ENCODE results near the gene RAB3D. TPM values are rescaled to one million over a fixed set of nuclear protein-coding genes. Genes with fewer than 3 reads are reported as not detected.
"Not testable (repeated sequence)": the region's sequence is repeated elsewhere in the genome, so short reads cannot be mapped to it uniquely, and the experiment has no call there.

Gene RAB3D
- total and polyA plus RNA-seq, 3 experiments from 2014 or later: 3.2 to 4.5 (median 3.7) TPM

GRCh38 chr19:11379857-11380350 lies 40.4 kb upstream of the RAB3D start:
- Mint-ChIP-seq H3K4me1 (peaks cover 34 to 59% (median 46%) of the 10 kb centered on the region in 3 donors), H3K36me3 (peaks cover 4 to 11% (median 8%) of the 10 kb centered on the region in 3 donors), H3K4me3 (peak overlapping the region; percentile 84 to 98 (median 92)), H3K9me3 (peaks cover 0 to 3% (median 0%) of the 10 kb centered on the region in 5 donors), H3K27me3 (peaks cover 13 to 15% of the 10 kb centered on the region in 2 donors), H3K27ac (peak overlapping the region in 7 of 8 donors; percentile 95 to 100 (median 98))
- no peak for DNase-seq
- Histone ChIP-seq H3K9me3 (ENCODE audit: low read length) (no peaks in the 10 kb centered on the region), H3K27ac (ENCODE audit: low read depth, low read length) (peak overlapping the region; percentile 89), H3K27me3 (ENCODE audit: insufficient read depth, low read length, poor library complexity, severe bottlenecking) (peaks cover 5% of the 10 kb centered on the region), H3K36me3 (ENCODE audit: insufficient read depth, low read length) (no peaks in the 10 kb centered on the region), H3K4me3 (ENCODE audit: low read length) (peak overlapping the region; percentile 67), H3K4me1 (ENCODE audit: insufficient read depth, low read length) (peaks cover 57% of the 10 kb centered on the region)
- POLR2A ChIA-PET: interaction anchor here (0.5 to 2.1 kb wide), 2 partner anchors 55 to 85 kb away, joined by 7 to 13 read pairs; partner anchors contain the start of genes ODAD3 and PRKCSH
- CTCF ChIA-PET: interaction anchor here (0.6 to 2.7 kb wide), 7 partner anchors 10 to 289 kb away, joined by 3 to 35 read pairs (median 10); partner anchors contain the start of genes CCDC159, ELAVL3, ODAD3 and PRKCSH

GRCh38 chr19:11379269-11379845 lies 39.9 kb upstream of the RAB3D start:
- not testable (repeated sequence) for H3K4me3 ChIP-seq (ENCODE audit: low read length); H3K9me3 Mint-ChIP-seq; H3K36me3 ChIP-seq (ENCODE audit: insufficient read depth, low read length); H3K9me3 ChIP-seq (ENCODE audit: low read length); DNase-seq; H3K27ac ChIP-seq (ENCODE audit: low read depth, low read length); H3K27me3 ChIP-seq (ENCODE audit: insufficient read depth, low read length, poor library complexity, severe bottlenecking)
- H3K27ac Mint-ChIP-seq: peak overlapping the region in 3 of 8 donors; percentile 23 to 100 (median 36)
- peaks cover 4 to 11% (median 8%) of the 10 kb centered on the region in 3 donors for H3K36me3 Mint-ChIP-seq
- CTCF ChIA-PET: interaction anchor here (0.6 to 2.7 kb wide), 5 partner anchors 10 to 289 kb away, joined by 3 to 35 read pairs (median 10); partner anchors contain the start of genes CCDC159, ELAVL3 and TMEM205
- H3K4me3 Mint-ChIP-seq: peak overlapping the region in 1 of 7 donors; percentile 18
- H3K27me3 Mint-ChIP-seq: peaks cover 11% of the 10 kb centered on the region in 2 donors
- POLR2A ChIA-PET: interaction anchor here (0.5 kb wide), 1 partner anchor 85 kb away, joined by 7 read pairs; no protein-coding TSS in a partner anchor
- peaks cover 57% of the 10 kb centered on the region for H3K4me1 ChIP-seq (ENCODE audit: insufficient read depth, low read length)
- peaks cover 34 to 54% (median 43%) of the 10 kb centered on the region in 3 donors for H3K4me1 Mint-ChIP-seq

GRCh38 chr19:11378319-11379189 lies 39.1 kb upstream of the RAB3D start:
- Mint-ChIP-seq H3K4me3 (peak overlapping the region in 3 of 7 donors; percentile 25 to 52 (median 45)), H3K27ac (peak overlapping the region in 3 of 8 donors; percentile 34 to 89 (median 80)), H3K27me3 (peaks cover 10 to 11% of the 10 kb centered on the region in 2 donors), H3K9me3 (peaks cover 0 to 3% (median 0%) of the 10 kb centered on the region in 5 donors), H3K36me3 (peaks cover 4 to 11% (median 8%) of the 10 kb centered on the region in 3 donors), H3K4me1 (peaks cover 34 to 53% (median 42%) of the 10 kb centered on the region in 3 donors)
- no peaks in the 10 kb centered on the region for H3K9me3 ChIP-seq (ENCODE audit: low read length)
- POLR2A ChIA-PET: interaction anchor here (0.6 to 1.3 kb wide), 2 partner anchors 10 to 387 kb away, joined by 3 to 5 read pairs; no protein-coding TSS in a partner anchor
- H3K4me1 ChIP-seq (ENCODE audit: insufficient read depth, low read length): peaks cover 61% of the 10 kb centered on the region
- H3K27ac ChIP-seq (ENCODE audit: low read depth, low read length): no peak overlapping the region
- H3K36me3 ChIP-seq (ENCODE audit: insufficient read depth, low read length): no peaks in the 10 kb centered on the region
- H3K27me3 ChIP-seq (ENCODE audit: insufficient read depth, low read length, poor library complexity, severe bottlenecking): peaks cover 5% of the 10 kb centered on the region
- no peak overlapping the region for H3K4me3 ChIP-seq (ENCODE audit: low read length)
- no peak for DNase-seq
- CTCF ChIA-PET: interaction anchor here (0.9 to 1.4 kb wide), 2 partner anchors 30 to 57 kb away, joined by 3 read pairs; partner anchors contain the start of gene PRKCSH

GRCh38 chr19:11377756-11378155 lies 38.3 kb upstream of the RAB3D start:
- no peaks in the 10 kb centered on the region for H3K9me3 ChIP-seq (ENCODE audit: low read length)
- H3K27me3 Mint-ChIP-seq: peaks cover 7 to 8% of the 10 kb centered on the region in 2 donors
- no peak for DNase-seq
- CTCF ChIA-PET: interaction anchor here (0.9 to 1.4 kb wide), 4 partner anchors 9 to 105 kb away, joined by 3 to 13 read pairs (median 3); partner anchors contain the start of gene PRKCSH
- no peak overlapping the region for H3K27ac ChIP-seq (ENCODE audit: low read depth, low read length)
- no peak overlapping the region for H3K4me3 ChIP-seq (ENCODE audit: low read length)
- H3K4me1 Mint-ChIP-seq: peaks cover 31 to 46% (median 39%) of the 10 kb centered on the region in 3 donors
- peak overlapping the region in 1 of 7 donors; percentile 45 for H3K4me3 Mint-ChIP-seq
- H3K9me3 Mint-ChIP-seq: peaks cover 0 to 3% (median 0%) of the 10 kb centered on the region in 5 donors
- peaks cover 3% of the 10 kb centered on the region for H3K27me3 ChIP-seq (ENCODE audit: insufficient read depth, low read length, poor library complexity, severe bottlenecking)
- H3K36me3 ChIP-seq (ENCODE audit: insufficient read depth, low read length): no peaks in the 10 kb centered on the region
- POLR2A ChIA-PET: interaction anchor here (0.6 to 1.3 kb wide), 2 partner anchors 9 to 388 kb away, joined by 3 to 5 read pairs; no protein-coding TSS in a partner anchor
- H3K4me1 ChIP-seq (ENCODE audit: insufficient read depth, low read length): peaks cover 60% of the 10 kb centered on the region
- no peak overlapping the region for H3K27ac Mint-ChIP-seq
- H3K36me3 Mint-ChIP-seq: peaks cover 4 to 11% (median 10%) of the 10 kb centered on the region in 3 donors

- Histone ChIP-seq H3K27ac (ENCODE audit: low read depth, low read length) (no peak overlapping the region), H3K9me3 (ENCODE audit: low read length) (no peaks in the 10 kb centered on the region), H3K4me3 (ENCODE audit: low read length) (no peak overlapping the region), H3K27me3 (ENCODE audit: insufficient read depth, low read length, poor library complexity, severe bottlenecking) (no peaks in the 10 kb centered on the region), H3K36me3 (ENCODE audit: insufficient read depth, low read length) (no peaks in the 10 kb centered on the region), H3K4me1 (ENCODE audit: insufficient read depth, low read length) (peaks cover 56% of the 10 kb centered on the region)
- ChIA-PET CTCF (interaction anchor here (1.0 to 1.4 kb wide), 3 partner anchors 9 to 106 kb away, joined by 3 to 13 read pairs (median 3); no protein-coding TSS in a partner anchor), POLR2A (interaction anchor here (1.3 kb wide), 1 partner anchor 9 kb away, joined by 3 read pairs; no protein-coding TSS in a partner anchor)
- H3K36me3 Mint-ChIP-seq: peaks cover 4 to 11% (median 10%) of the 10 kb centered on the region in 3 donors
- peak overlapping the region in 5 of 8 donors; percentile 36 to 75 (median 49) for H3K27ac Mint-ChIP-seq
- no peak for DNase-seq
- peaks cover 0 to 3% (median 0%) of the 10 kb centered on the region in 5 donors for H3K9me3 Mint-ChIP-seq
- peak overlapping the region; percentile 1 to 72 (median 34) for H3K4me3 Mint-ChIP-seq
- H3K27me3 Mint-ChIP-seq: peaks cover 5 to 6% of the 10 kb centered on the region in 2 donors
- H3K4me1 Mint-ChIP-seq: peaks cover 29 to 43% (median 36%) of the 10 kb centered on the region in 3 donors
These were observed 37.8 kb upstream of the RAB3D start for GRCh38 chr19:11377237-11377636.

GRCh38 chr19:11375143-11375948 lies 35.9 kb upstream of the RAB3D start:
- Histone ChIP-seq H3K4me3 (ENCODE audit: low read length) (peak overlapping the region; percentile 57), H3K4me1 (ENCODE audit: insufficient read depth, low read length) (peaks cover 41% of the 10 kb centered on the region), H3K36me3 (ENCODE audit: insufficient read depth, low read length) (no peaks in the 10 kb centered on the region), H3K27ac (ENCODE audit: low read depth, low read length) (peak overlapping the region; percentile 88), H3K27me3 (ENCODE audit: insufficient read depth, low read length, poor library complexity, severe bottlenecking) (no peaks in the 10 kb centered on the region), H3K9me3 (ENCODE audit: low read length) (no peaks in the 10 kb centered on the region)
- CTCF ChIA-PET: interaction anchor here (0.6 to 3.6 kb wide), 9 partner anchors 8 to 287 kb away, joined by 3 to 22 read pairs (median 5); partner anchors contain the start of genes CCDC159, EPOR, ODAD3 and PRKCSH
- Mint-ChIP-seq H3K4me3 (no peak overlapping the region), H3K36me3 (peaks cover 8 to 18% (median 13%) of the 10 kb centered on the region in 3 donors), H3K27ac (no peak overlapping the region), H3K27me3 (no peaks in the 10 kb centered on the region), H3K4me1 (peaks cover 17 to 28% (median 21%) of the 10 kb centered on the region in 3 donors), H3K9me3 (no peaks in the 10 kb centered on the region)
- POLR2A ChIA-PET: interaction anchor here (0.7 to 2.1 kb wide), 12 partner anchors 9 to 414 kb away, joined by 3 to 24 read pairs (median 3); partner anchors contain the start of genes CCDC159, ECSIT, ELOF1 and EPOR
- DNase-seq: peak; percentile 61 to 86 (median 72)

All from CD8-positive, alpha-beta memory T cell (primary cell).